ENCODE measurements around the gene ZNF628.

DNA sequence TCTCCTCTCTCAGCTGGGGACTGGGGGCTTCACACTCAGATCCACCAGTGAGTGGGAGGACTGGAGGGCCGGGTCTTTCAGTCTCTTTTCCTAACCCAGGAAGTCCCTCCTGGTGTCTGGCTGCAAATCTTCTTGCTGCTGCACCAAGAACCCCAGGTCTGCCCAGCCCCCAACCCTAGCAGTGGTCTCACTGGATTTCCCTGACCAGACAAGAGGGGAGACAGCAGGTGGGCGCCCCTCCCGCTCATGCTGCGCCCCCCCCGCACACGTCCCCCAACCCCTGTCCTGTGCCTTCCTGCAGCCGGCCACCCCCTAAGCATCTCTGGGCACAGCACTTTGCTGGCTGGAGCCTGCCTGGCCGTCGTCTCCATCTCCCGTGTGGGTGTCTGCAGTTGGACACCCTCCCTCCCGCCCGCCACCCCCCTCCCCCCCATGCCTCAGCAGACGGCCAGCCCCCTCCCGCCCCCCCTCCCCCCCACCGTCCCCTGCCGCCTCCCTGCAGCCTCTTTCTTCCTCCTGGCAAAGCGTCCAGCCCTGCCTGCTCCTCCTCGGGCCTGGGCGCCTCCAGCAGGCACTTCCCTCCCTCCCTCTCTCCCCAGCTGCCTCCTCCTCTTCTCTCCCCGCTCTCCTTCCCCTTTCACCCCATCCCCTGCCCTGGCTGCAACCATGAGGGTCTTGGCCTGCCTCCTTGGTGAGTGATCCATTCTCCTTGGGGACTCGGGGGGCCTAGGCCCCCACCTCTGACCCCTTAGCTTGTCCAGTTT, 11.7 kb downstream of the ZNF628 start, which contains the start of gene SSC5D:
- TF ChIP-seq, protein P1, sequence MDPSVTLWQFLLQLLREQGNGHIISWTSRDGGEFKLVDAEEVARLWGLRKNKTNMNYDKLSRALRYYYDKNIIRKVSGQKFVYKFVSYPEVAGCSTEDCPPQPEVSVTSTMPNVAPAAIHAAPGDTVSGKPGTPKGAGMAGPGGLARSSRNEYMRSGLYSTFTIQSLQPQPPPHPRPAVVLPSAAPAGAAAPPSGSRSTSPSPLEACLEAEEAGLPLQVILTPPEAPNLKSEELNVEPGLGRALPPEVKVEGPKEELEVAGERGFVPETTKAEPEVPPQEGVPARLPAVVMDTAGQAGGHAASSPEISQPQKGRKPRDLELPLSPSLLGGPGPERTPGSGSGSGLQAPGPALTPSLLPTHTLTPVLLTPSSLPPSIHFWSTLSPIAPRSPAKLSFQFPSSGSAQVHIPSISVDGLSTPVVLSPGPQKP (IDR thresholded peaks at IDR 0.05; ENCODE audit: borderline replicate concordance, low read depth, low read length): no peak
- TF ChIP-seq, protein P2, sequence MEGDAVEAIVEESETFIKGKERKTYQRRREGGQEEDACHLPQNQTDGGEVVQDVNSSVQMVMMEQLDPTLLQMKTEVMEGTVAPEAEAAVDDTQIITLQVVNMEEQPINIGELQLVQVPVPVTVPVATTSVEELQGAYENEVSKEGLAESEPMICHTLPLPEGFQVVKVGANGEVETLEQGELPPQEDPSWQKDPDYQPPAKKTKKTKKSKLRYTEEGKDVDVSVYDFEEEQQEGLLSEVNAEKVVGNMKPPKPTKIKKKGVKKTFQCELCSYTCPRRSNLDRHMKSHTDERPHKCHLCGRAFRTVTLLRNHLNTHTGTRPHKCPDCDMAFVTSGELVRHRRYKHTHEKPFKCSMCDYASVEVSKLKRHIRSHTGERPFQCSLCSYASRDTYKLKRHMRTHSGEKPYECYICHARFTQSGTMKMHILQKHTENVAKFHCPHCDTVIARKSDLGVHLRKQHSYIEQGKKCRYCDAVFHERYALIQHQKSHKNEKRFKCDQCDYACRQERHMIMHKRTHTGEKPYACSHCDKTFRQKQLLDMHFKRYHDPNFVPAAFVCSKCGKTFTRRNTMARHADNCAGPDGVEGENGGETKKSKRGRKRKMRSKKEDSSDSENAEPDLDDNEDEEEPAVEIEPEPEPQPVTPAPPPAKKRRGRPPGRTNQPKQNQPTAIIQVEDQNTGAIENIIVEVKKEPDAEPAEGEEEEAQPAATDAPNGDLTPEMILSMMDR (conservative IDR thresholded peaks at IDR 0.05; ENCODE audit: low read depth, low read length): no peak
- TF ChIP-seq CEBPB (IDR thresholded peaks at IDR 0.05; ENCODE audit: low read depth, low read length) (no peak), POLR2A (IDR thresholded peaks at IDR 0.05; ENCODE audit: low read depth, low read length) (no peak)
- TF ChIP-seq, protein P3, sequence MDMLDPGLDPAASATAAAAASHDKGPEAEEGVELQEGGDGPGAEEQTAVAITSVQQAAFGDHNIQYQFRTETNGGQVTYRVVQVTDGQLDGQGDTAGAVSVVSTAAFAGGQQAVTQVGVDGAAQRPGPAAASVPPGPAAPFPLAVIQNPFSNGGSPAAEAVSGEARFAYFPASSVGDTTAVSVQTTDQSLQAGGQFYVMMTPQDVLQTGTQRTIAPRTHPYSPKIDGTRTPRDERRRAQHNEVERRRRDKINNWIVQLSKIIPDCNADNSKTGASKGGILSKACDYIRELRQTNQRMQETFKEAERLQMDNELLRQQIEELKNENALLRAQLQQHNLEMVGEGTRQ (IDR thresholded peaks at IDR 0.05; ENCODE audit: low read depth, low read length): no peak
